IPS-15b (cell line): Measurements from ENCODE around the gene MBD1.

Experiments used
- H3K27me3 ChIP-seq: one replicate; pipeline ENCODE4 v1.6.1; 2013; ENCODE audit warnings: low read length; ENCODE audit not compliant: control insufficient read depth, insufficient read depth
- H3K36me3 ChIP-seq: one replicate; pipeline ENCODE4 v1.6.1; 2013; ENCODE audit warnings: low read length; ENCODE audit not compliant: control insufficient read depth, insufficient read depth
- H3K4me1 ChIP-seq: one replicate; pipeline ENCODE4 v1.6.1; 2013; ENCODE audit warnings: mild to moderate bottlenecking, low read length; ENCODE audit not compliant: control insufficient read depth, insufficient read depth
- H3K4me3 ChIP-seq: one replicate; pipeline ENCODE4 v1.5.1; 2013; ENCODE audit warnings: low read depth, low read length
- H3K9ac ChIP-seq: one replicate; pipeline ENCODE4 v1.6.1; 2013; ENCODE audit warnings: low read depth, mild to moderate bottlenecking, low read length
- H3K9me3 ChIP-seq: one replicate; pipeline ENCODE4 v1.6.1; 2013; ENCODE audit warnings: mild to moderate bottlenecking, low read length; ENCODE audit not compliant: control insufficient read depth, insufficient read depth

Gene MBD1, protein sequence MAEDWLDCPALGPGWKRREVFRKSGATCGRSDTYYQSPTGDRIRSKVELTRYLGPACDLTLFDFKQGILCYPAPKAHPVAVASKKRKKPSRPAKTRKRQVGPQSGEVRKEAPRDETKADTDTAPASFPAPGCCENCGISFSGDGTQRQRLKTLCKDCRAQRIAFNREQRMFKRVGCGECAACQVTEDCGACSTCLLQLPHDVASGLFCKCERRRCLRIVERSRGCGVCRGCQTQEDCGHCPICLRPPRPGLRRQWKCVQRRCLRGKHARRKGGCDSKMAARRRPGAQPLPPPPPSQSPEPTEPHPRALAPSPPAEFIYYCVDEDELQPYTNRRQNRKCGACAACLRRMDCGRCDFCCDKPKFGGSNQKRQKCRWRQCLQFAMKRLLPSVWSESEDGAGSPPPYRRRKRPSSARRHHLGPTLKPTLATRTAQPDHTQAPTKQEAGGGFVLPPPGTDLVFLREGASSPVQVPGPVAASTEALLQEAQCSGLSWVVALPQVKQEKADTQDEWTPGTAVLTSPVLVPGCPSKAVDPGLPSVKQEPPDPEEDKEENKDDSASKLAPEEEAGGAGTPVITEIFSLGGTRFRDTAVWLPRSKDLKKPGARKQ

DNA sequence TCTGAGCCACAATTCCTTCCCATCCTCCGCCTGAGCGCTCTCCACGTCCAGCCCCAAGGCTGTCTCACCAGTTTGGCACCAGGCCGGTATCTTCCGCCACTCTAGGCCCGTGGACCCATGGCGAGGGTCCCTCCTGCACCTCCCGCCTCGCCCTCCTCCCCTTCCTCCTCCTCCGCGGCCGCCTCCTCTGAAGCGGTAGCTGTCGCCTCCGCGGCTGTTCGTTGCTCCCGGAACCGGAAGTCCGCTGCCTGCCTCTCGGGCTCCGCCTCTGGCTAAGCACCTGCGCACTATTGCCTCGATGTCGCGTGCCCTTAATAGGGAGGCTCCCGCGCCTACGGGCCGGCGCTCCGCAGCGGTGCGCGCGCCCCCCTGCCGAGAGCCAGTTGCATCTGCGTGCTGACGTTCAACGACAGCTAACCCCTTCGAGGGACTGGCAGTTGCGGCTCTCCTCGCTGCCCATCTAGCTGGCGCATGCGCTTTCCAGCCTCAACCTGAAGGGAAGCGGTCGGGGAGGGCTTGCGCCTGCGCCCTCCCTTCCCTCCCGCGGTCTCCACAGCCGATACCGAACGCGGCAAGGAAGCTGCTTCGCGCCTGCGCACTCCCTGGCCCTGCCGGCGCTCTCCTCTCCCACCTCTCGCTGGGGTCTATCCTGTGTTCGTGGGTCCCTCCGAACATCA lies at the start of gene MBD1:
Gene MBD1, minus strand, starts transcription at position 229 of the 677 bp plus-strand sequence. CDS start 1,531 bp downstream, outside the sequence.
- Histone ChIP-seq H3K9ac (peak within 1 kb of the TSS; percentile 94), H3K4me1 (peaks cover 5% of the 10 kb centered on the region), H3K9me3 (no peaks in the 10 kb centered on the region), H3K27me3 (no peaks in the 10 kb centered on the region), H3K36me3 (peaks cover 30% of the 10 kb centered on the region), H3K4me3 (peak within 1 kb of the TSS; percentile 100)

DNA sequence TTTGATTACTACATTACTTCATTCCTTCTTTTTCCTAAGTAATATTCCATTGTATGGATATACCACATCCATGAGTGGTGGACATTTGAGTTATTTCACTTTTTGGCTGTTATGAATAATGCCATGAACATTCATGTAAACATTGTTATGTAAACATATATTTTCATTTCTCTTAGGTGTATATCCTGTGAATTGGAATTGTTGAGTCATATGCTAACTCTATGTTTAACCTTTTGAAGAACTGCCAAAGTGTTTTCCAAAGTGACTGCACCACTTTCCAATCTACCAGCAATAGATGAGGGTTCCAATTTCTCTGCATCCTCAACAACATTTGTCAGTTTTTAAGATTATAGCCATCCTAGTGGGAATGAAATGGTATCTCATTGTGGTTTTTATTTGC lies 48.9 kb upstream of the MBD1 start:
- no peaks in the 10 kb centered on the region for H3K36me3 ChIP-seq
- H3K9ac ChIP-seq: no peak overlapping the region
- H3K9me3 ChIP-seq: no peaks in the 10 kb centered on the region
- H3K4me1 ChIP-seq: no peaks in the 10 kb centered on the region
- H3K27me3 ChIP-seq: no peaks in the 10 kb centered on the region
- H3K4me3 ChIP-seq: no peak overlapping the region

DNA sequence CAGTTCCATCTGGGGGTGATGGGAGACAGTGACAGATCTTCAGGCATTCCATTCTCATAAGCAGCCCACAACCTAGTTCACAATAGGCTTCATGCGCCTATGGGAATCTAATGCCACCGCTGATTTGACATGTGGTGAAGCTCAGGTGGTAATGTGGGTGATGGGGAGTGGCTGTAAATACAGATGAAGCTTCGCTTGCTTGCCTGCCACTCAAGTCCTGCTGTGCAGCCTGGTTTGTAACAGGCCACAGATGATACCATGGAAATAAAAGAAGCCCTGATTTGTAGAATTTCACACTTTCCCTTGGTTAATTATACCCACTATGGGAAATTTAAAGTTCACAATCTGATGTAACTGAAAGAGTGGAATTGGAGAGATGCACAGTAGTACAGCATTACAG lies 46.7 kb upstream of the MBD1 start:
- no peaks in the 10 kb centered on the region for H3K9me3 ChIP-seq
- H3K27me3 ChIP-seq: no peaks in the 10 kb centered on the region
- no peak overlapping the region for H3K4me3 ChIP-seq
- H3K9ac ChIP-seq: no peak overlapping the region
- no peaks in the 10 kb centered on the region for H3K36me3 ChIP-seq
- no peaks in the 10 kb centered on the region for H3K4me1 ChIP-seq

DNA sequence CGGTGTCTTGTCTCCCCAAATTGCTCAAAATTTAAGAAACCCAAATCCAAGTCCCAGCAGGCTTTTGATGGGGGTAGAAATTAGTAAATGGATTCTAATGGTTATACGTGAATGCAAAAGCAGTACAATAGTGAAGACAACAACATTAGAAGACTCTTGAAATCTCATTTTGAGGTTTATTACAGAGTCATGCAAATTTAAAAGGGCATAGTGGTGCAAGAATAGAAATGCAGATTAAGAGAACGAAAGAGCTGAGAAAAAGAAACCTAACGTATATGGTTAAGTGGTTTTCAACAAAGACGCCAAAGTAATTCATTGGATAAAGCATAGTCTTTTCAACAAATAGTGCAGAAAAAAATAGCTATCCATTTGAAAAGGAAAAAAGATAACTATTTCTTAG lies 39.4 kb upstream of the MBD1 start:
- Histone ChIP-seq H3K27me3 (no peaks in the 10 kb centered on the region), H3K9ac (no peak overlapping the region), H3K9me3 (no peaks in the 10 kb centered on the region), H3K4me1 (no peaks in the 10 kb centered on the region), H3K36me3 (no peaks in the 10 kb centered on the region), H3K4me3 (no peak overlapping the region)

DNA sequence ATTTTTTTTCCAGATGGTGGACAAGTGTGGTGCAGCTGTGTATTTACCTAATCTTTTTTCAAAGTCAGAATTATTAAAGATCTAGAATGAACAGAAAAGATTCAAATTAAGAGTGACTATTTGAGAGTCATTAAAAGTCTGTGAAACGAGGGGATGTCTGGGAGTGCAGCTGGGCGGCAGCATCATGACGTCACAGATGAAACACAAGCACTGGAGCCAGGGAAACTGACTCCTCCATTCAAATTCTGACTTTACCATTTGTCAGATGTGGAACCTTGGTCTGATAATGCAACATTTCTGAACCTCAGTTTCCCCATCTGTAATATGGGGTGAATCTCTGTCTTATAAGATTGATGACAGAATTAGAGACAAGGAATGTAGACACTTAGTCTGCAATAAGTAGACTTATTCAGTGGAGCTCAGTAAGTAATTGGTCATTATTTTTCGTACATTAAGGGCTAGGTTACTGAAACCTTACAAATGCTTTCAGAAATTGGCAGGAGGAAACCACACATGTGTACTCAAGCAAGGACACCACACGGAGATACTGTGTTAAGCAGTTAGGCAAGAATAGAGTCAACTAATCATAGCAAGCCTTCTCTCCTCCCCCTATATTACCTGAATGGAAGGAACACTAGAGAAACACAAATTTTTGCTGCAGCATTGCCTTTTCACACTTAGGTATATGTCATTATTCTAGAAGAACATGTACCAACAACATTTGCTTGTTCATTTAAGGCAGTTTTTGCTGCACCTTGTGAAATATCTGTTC lies 34.0 kb upstream of the MBD1 start:
- Histone ChIP-seq H3K9ac (no peak overlapping the region), H3K4me1 (no peaks in the 10 kb centered on the region), H3K27me3 (peaks cover 9% of the 10 kb centered on the region), H3K4me3 (no peak overlapping the region), H3K9me3 (no peaks in the 10 kb centered on the region), H3K36me3 (no peaks in the 10 kb centered on the region)

DNA sequence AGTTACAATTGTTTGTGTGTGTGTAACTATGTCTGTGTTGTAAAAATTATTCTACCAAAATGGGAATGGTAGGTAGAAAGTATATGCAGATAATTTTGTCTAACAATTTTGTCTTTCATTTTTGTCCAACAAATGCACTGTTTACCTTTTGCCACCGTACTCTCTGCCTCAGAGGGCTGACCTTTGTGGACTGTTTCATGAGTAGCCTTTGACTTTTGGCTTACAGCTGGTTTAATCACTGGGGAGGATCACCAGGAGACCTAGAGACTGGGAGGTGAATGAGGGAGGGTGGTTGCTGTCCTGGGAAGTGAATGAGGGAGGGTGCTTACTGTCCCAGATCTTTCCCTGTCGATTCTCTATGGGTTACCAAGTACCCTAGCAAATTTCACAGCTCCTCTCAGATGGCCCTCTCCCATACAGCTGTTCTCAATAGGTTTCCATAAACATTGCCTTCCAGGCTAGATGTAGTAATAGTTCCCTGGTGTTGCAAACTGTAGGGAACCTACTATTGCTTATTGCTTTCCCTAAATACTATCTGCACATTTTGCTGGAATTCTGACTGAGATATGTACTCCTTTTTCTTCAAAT lies 32.6 kb upstream of the MBD1 start:
- Histone ChIP-seq H3K36me3 (no peaks in the 10 kb centered on the region), H3K4me1 (no peaks in the 10 kb centered on the region), H3K9me3 (no peaks in the 10 kb centered on the region), H3K27me3 (peaks cover 17% of the 10 kb centered on the region), H3K4me3 (no peak overlapping the region), H3K9ac (no peak overlapping the region)

DNA sequence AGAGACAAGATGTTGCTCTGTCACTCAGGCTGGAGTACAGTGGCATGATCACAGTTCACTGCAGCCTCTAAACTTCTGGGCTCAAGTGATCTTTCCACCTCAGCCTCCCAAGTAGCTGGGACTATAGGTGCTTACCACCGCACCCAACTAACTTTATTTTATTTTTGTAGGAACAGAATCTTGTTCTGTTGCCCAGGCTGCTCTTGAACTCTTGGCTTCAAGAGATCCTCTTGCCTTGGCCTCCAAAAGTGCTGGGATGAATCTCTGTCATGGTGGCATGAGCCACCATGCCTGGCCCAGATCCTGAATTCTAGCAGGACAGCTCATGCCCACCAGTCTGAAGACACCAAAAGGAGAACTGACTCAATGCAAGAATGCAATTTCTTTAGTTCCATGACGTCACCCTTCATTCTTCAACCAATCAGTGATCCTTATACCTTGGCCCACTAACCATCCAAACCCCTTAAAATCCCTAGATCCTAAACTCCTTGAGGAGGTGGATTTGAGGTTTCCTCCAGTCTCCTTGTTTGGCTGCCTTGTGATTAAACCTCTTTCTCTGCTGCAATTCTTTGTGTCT lies 31.8 kb upstream of the MBD1 start:
- no peaks in the 10 kb centered on the region for H3K9me3 ChIP-seq
- H3K4me1 ChIP-seq: peaks cover under 1% of the 10 kb centered on the region
- no peaks in the 10 kb centered on the region for H3K36me3 ChIP-seq
- H3K27me3 ChIP-seq: peaks cover 26% of the 10 kb centered on the region
- H3K9ac ChIP-seq: no peak overlapping the region
- no peak overlapping the region for H3K4me3 ChIP-seq

DNA sequence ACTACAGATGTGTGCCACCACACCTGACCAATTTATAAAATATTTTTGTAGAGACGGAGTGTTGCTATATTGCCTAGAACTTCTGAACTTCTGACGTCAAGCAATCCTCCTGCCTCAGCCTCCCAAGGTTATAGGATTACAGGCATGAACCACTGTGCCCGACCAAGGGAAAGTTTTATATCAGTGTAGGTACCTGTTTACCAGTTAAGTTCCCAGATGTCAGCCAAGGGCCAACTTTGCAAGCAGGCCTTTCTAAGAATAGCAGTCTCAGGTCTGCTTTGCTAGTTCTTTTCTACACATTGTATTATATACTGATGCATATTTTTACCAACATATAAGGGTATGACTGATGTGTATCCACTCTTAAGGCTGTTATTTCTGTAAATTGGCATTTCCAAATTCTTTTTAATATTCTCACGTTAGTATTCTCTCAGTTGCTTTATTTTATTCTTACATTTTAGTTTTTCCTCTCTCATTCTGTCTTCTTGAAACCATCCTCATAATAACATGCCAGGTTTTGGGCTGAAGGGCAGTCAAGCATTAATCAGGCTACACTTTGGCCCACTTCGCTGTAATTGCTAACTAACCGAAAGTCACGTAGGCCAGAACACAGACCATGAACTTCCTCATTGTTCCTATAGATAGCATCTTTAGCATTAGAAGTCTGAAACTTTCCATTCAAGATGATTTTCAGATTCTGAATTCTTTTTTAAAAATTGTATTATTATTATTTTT lies 31.1 kb upstream of the MBD1 start:
- Histone ChIP-seq H3K9me3 (no peaks in the 10 kb centered on the region), H3K4me3 (no peak overlapping the region), H3K9ac (no peak overlapping the region), H3K4me1 (peaks cover 4% of the 10 kb centered on the region), H3K36me3 (no peaks in the 10 kb centered on the region), H3K27me3 (peaks cover 29% of the 10 kb centered on the region)

DNA sequence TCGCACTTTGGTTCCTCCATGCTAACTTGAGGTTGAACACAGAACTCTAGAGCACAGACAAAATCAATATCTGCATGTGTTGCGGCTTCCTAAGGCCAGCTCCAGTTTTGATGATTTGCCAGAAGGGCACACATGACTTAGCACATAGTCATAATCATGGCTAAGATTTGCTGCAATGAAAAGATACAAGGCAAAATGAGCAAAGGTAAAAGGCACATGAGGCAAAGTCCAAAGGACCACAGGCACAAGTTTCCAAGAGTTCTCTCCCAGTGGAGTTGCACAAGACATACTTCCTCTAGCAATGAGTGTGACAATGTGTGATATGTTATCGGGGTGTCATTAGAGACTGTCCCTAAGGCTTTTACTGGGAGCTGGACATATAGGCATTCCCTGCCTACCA lies 30.3 kb upstream of the MBD1 start:
- Histone ChIP-seq H3K9ac (no peak overlapping the region), H3K27me3 (peaks cover 36% of the 10 kb centered on the region), H3K4me1 (peaks cover 7% of the 10 kb centered on the region), H3K9me3 (no peaks in the 10 kb centered on the region), H3K4me3 (no peak overlapping the region), H3K36me3 (no peaks in the 10 kb centered on the region)

DNA sequence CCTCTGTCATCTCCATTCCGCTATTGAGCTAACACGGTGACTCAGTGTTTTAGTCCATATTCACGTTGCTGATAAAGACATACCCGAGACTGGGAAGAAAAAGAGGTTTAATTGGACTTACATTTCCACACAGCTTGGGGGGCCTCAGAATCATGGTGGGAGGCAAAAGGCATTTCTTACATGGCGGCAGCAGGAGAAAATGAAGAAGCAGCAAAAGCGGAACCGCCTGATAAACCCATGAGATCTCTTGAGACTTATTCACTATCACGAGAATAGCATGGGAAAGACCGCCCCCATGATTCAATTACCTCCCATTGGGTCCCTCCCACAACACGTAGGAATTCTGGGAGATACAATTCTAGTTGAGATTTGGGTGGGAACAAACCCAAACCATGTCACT lies 28.8 kb upstream of the MBD1 start:
- Histone ChIP-seq H3K4me3 (no peak overlapping the region), H3K4me1 (peaks cover 7% of the 10 kb centered on the region), H3K9me3 (no peaks in the 10 kb centered on the region), H3K27me3 (peaks cover 36% of the 10 kb centered on the region), H3K9ac (no peak overlapping the region), H3K36me3 (no peaks in the 10 kb centered on the region)
